Measurements from ENCODE around the gene CREB3L2. TPM values are rescaled to one million over a fixed set of nuclear protein-coding genes. Genes with fewer than 3 reads are reported as not detected.

CREB3L2 gene
- total RNA-seq, 3 donors from 2014 or later (not counting 1 experiment from before 2014, with no cell fraction given), result 45.9 to 54.6 (median 52.5) TPM

GRCh38 chr7:137942484-137943115 is 59.3 kb downstream of the CREB3L2 start:
- H3K4me1 Mint-ChIP-seq, result peaks cover 11 to 15% of the 10 kb centered on the region in 2 donors
- TF ChIP-seq CTCF (IDR thresholded peaks at IDR 0.05), result no peak
- H3K4me3 Mint-ChIP-seq, result no peak overlapping the region
- ATAC-seq, result no peak
- WGBS (ENCODE audit: insufficient coverage), result 98% methylated on average over 4 of the region's 4 CpGs
- DNase-seq, result no peak
- no peaks in the 10 kb centered on the region for H3K36me3 ChIP-seq (ENCODE audit: control insufficient read depth, insufficient read depth, low read length)
- no peak overlapping the region for H3K27ac ChIP-seq (ENCODE audit: low read length)
- H3K27ac Mint-ChIP-seq, result no peak overlapping the region
- no peak overlapping the region for H3K4me3 ChIP-seq (ENCODE audit: low read length)
- no peaks in the 10 kb centered on the region for H3K27me3 Mint-ChIP-seq (ENCODE audit: low read depth in 2 of 2)
- H3K9me3 ChIP-seq (ENCODE audit: control insufficient read depth, insufficient read depth, low read length), result no peaks in the 10 kb centered on the region
- H3K36me3 Mint-ChIP-seq, result no peaks in the 10 kb centered on the region
- no peaks in the 10 kb centered on the region for H3K4me1 ChIP-seq (ENCODE audit: control insufficient read depth, insufficient read depth, low read length)
- H3K27me3 ChIP-seq (ENCODE audit: control insufficient read depth, insufficient read depth, low read length), result no peaks in the 10 kb centered on the region
- H3K9me3 Mint-ChIP-seq, result no peaks in the 10 kb centered on the region
- intact Hi-C loops (cut with micrococcal nuclease), result no loop called here

GRCh38 chr7:137940656-137941518 is 61.0 kb downstream of the CREB3L2 start:
- no peak for TF ChIP-seq CTCF (IDR thresholded peaks at IDR 0.05)
- Mint-ChIP-seq H3K9me3 (no peaks in the 10 kb centered on the region), H3K36me3 (no peaks in the 10 kb centered on the region), H3K4me3 (no peak overlapping the region), H3K27ac (no peak overlapping the region), H3K27me3 (ENCODE audit: low read depth in 2 of 2) (no peaks in the 10 kb centered on the region), H3K4me1 (peaks cover 8 to 9% of the 10 kb centered on the region in 2 donors)
- Histone ChIP-seq H3K4me1 (ENCODE audit: control insufficient read depth, insufficient read depth, low read length) (peaks cover 11% of the 10 kb centered on the region), H3K36me3 (ENCODE audit: control insufficient read depth, insufficient read depth, low read length) (no peaks in the 10 kb centered on the region), H3K4me3 (ENCODE audit: low read length) (no peak overlapping the region), H3K9me3 (ENCODE audit: control insufficient read depth, insufficient read depth, low read length) (no peaks in the 10 kb centered on the region), H3K27ac (ENCODE audit: low read length) (no peak overlapping the region), H3K27me3 (ENCODE audit: control insufficient read depth, insufficient read depth, low read length) (no peaks in the 10 kb centered on the region)
- ATAC-seq (peak in 1 of 3 donors; percentile 41), DNase-seq (no peak)
- WGBS (ENCODE audit: insufficient coverage), result 96% methylated on average over 11 of the region's 11 CpGs
- intact Hi-C loops (cut with micrococcal nuclease), result no loop called here

- Histone ChIP-seq H3K27me3 (ENCODE audit: control insufficient read depth, insufficient read depth, low read length) (no peaks in the 10 kb centered on the region), H3K27ac (ENCODE audit: low read length) (no peak overlapping the region), H3K9me3 (ENCODE audit: control insufficient read depth, insufficient read depth, low read length) (no peaks in the 10 kb centered on the region), H3K4me3 (ENCODE audit: low read length) (no peak overlapping the region), H3K36me3 (ENCODE audit: control insufficient read depth, insufficient read depth, low read length) (no peaks in the 10 kb centered on the region), H3K4me1 (ENCODE audit: control insufficient read depth, insufficient read depth, low read length) (peaks cover 13% of the 10 kb centered on the region)
- H3K4me1 Mint-ChIP-seq, result peaks cover 13 to 14% of the 10 kb centered on the region in 2 donors
- 80% methylated on average over 1 of the region's 1 CpG for WGBS (ENCODE audit: insufficient coverage)
- H3K27ac Mint-ChIP-seq, result peak overlapping the region in 1 of 2 donors; percentile 51
- DNase-seq, result no peak
- H3K9me3 Mint-ChIP-seq, result no peaks in the 10 kb centered on the region
- no peak for ATAC-seq
- H3K36me3 Mint-ChIP-seq, result no peaks in the 10 kb centered on the region
- H3K27me3 Mint-ChIP-seq (ENCODE audit: low read depth in 2 of 2), result no peaks in the 10 kb centered on the region
- no peak overlapping the region for H3K4me3 Mint-ChIP-seq
- no peak for TF ChIP-seq CTCF (IDR thresholded peaks at IDR 0.05)
- intact Hi-C loops (cut with micrococcal nuclease), result no loop called here
These were observed 61.7 kb downstream of the CREB3L2 start for GRCh38 chr7:137940218-137940617.

All from natural killer cell (primary cell).